ENCODE results near the gene ZFPL1.

DNA sequence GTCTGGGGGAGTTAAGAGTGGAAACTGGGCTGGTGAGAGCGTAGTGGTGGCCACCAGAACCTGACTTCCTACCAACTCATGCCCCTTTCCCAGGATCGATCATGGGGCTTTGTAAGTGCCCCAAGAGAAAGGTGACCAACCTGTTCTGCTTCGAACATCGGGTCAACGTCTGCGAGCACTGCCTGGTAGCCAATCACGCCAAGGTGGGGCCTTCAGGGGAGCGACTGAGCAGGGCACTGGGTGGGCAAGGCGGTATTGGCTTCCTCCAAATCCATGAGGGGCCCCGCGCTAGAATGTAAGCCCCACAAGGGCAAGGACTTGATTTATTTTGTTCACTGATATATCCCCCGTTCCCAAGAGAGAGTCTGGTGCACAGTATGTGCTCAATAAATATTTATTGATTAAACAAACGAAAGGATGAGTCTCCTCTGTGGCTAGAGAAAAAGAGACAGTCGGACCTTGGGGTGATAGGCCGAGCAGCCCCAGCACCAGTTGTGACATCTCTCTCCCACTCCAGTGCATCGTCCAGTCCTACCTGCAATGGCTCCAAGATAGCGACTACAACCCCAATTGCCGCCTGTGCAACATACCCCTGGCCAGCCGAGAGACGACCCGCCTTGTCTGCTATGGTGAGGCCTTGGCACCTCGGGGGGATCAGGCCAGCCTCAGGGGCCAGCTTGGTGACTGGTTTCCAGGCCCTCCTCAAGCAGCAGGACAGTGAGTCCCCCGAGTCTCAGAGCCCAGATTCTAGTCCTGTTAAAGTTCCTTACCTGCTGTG, 765 bp downstream of the ZFPL1 start:
- TF ChIP-seq CTCF (conservative IDR thresholded peaks at IDR 0.05), result no peak
- no peak for TF ChIP-seq ZFX (IDR thresholded peaks at IDR 0.05)

Data from C4-2B (cell line).